SK-N-SH (cell line): ENCODE results near the gene LENG9.
A peak's percentile ranks its signal among the peaks of the same experiment; 100 is the strongest.

Source experiments
- CTCF ChIP-seq: fragments of 200-600 bp; sonication (generic); IDR thresholded peaks from 2 replicates; pipeline ENCODE4 v1.6.1; 2017; ENCODE audit warnings: antibody characterized with exemption, mild to moderate bottlenecking, moderate library complexity
- EP300 ChIP-seq, 2 experiments: IDR thresholded peaks; 2 replicates each; pipeline versions ENCODE4 v1.4.0 to v1.6.1; 2012; ENCODE audit warnings: borderline replicate concordance in 1 of 2, low read depth in 1 of 2, low read length in 1 of 2
- EZH2phosphoT487 ChIP-seq: fragments of 200-600 bp; sonication (generic); IDR thresholded peaks from 2 replicates; pipeline ENCODE4 v1.6.1; 2017; ENCODE audit warnings: low read depth, mixed run types, mild to moderate bottlenecking, antibody characterized with exemption, moderate library complexity, borderline replicate concordance
- FOXM1 ChIP-seq: IDR thresholded peaks from 2 replicates; pipeline ENCODE4 v1.4.0; 2012; ENCODE audit warnings: low read depth, mild to moderate bottlenecking
- NFIC ChIP-seq: IDR thresholded peaks from 2 replicates; pipeline ENCODE4 v1.4.0; 2012; ENCODE audit warnings: borderline replicate concordance
- POLR2AphosphoS5 ChIP-seq: IDR thresholded peaks from 2 replicates; pipeline ENCODE4 v1.6.1; 2012; ENCODE audit warnings: low read depth, low read length
- RFX5 ChIP-seq: IDR thresholded peaks from 2 replicates; pipeline ENCODE4 v1.6.1; 2012; ENCODE audit warnings: mild to moderate bottlenecking, improper control_type of control experiment, low read length
- RXRA ChIP-seq: IDR thresholded peaks from 2 replicates; pipeline ENCODE4 v1.4.0; 2012; ENCODE audit warnings: low read depth, mild to moderate bottlenecking, borderline replicate concordance
- TAF1 ChIP-seq: IDR thresholded peaks from 2 replicates; pipeline ENCODE4 v1.6.1; 2012; ENCODE audit warnings: low read depth, mild to moderate bottlenecking, low read length, moderate library complexity, borderline replicate concordance
- YY1 ChIP-seq: IDR thresholded peaks from 2 replicates; pipeline ENCODE4 v1.4.0; 2012; ENCODE audit warnings: low read depth, mild to moderate bottlenecking

- TF ChIP-seq TAF1 (no peak), CTCF (0 out of 2 replicates have a peak, but pooled peaks have one; percentile 14), FOXM1 (no peak), POLR2AphosphoS5 (no peak), EZH2phosphoT487 (no peak), RFX5 (no peak), EP300 (IDR thresholded peaks at IDR 0.05; ENCODE audit: borderline replicate concordance in 1 of 2, low read depth in 1 of 2, low read length in 1 of 2) (no peak), NFIC (no peak), RXRA (no peak), YY1 (no peak)
These were observed 14.1 kb upstream of the LENG9 start for GRCh38 chr19:54477650-54478049.
